Activated T-cell treated with anti-CD3 and anti-CD28 coated beads, Interleukin-2, amount 50 U/mL, for 4 hours (primary cell): Measurements from ENCODE around the gene UBASH3A. TPM values are rescaled to one million over a fixed set of nuclear protein-coding genes. Genes with fewer than 3 reads are reported as not detected.

Experiments used
- ATAC-seq, 2 donors: fragments of 200-7000 bp; cut with Tn5 transposase; one replicate each; pipeline ENCODE4 v1.10.0; 2021
- DNase-seq: peaks from one replicate; pipeline ENCODE4 v3.0.0-alpha.2; 2020
- H3K27me3 Mint-ChIP-seq: one replicate; pipeline ENCODE4 v1.8.0; 2021; ENCODE audit warnings: low read depth, mixed read lengths
- H3K36me3 Mint-ChIP-seq: one replicate; pipeline ENCODE4 v1.8.0; 2022; ENCODE audit warnings: mixed read lengths; ENCODE audit not compliant: insufficient read depth
- H3K4me1 Mint-ChIP-seq: one replicate; pipeline ENCODE4 v1.8.0; 2021; ENCODE audit warnings: low read depth, mixed read lengths
- H3K4me3 Mint-ChIP-seq: one replicate; pipeline ENCODE4 v1.8.0; 2021; ENCODE audit warnings: mild to moderate bottlenecking, moderate library complexity, mixed read lengths
- H3K9me3 Mint-ChIP-seq: one replicate; pipeline ENCODE4 v1.8.0; 2021; ENCODE audit warnings: mixed read lengths
- total RNA-seq, 3 donors: library from RNA; stranded (reverse); gene quantifications; one replicate each; pipeline ENCODE4 v1.2.1, GENCODE V29; 2021

UBASH3A gene, protein sequence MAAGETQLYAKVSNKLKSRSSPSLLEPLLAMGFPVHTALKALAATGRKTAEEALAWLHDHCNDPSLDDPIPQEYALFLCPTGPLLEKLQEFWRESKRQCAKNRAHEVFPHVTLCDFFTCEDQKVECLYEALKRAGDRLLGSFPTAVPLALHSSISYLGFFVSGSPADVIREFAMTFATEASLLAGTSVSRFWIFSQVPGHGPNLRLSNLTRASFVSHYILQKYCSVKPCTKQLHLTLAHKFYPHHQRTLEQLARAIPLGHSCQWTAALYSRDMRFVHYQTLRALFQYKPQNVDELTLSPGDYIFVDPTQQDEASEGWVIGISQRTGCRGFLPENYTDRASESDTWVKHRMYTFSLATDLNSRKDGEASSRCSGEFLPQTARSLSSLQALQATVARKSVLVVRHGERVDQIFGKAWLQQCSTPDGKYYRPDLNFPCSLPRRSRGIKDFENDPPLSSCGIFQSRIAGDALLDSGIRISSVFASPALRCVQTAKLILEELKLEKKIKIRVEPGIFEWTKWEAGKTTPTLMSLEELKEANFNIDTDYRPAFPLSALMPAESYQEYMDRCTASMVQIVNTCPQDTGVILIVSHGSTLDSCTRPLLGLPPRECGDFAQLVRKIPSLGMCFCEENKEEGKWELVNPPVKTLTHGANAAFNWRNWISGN
- total RNA-seq, result 10 to 100 TPM in 2 of 3 donors, 1 to 10 TPM in 1; 8.8 to 13.7 (median 11.3) TPM

DNA sequence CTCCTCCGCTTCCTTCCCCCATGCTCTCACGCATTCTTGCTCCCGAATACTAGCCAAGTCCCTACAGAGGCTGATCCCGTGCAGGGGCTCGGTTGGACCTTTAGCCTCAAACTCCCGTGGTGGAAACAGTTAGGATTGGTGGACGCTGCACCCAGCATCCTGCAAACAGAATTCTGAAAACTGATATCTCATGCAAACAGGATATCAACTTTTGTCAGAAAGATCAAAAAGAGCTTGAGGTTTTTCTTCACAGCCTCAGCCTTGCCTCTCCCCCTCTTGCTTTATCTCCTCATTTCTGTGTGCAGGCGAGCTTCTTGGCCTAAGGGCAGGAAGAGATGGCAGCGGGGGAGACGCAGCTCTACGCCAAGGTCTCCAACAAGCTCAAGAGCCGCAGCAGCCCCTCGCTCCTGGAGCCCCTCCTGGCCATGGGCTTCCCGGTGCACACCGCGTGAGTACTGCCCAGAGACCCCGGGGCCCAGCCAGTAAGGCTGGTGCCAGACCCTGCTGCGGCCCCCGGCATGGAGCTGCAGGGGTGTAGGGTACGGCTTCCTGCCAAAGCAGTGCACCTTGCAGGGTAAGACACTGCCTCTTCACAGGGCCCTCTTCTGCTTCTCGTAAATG is at the start of gene UBASH3A:
TSS of gene UBASH3A (plus strand) at position 292 of the 621 bp plus-strand sequence. CDS start at position 336, 44 bp downstream.
- DNase-seq (no peak), ATAC-seq (peak; percentile 40 to 42)
- peaks cover 13% of the 10 kb centered on the region for H3K36me3 Mint-ChIP-seq
- H3K4me3 Mint-ChIP-seq, result peak within 1 kb of the TSS; percentile 88
- H3K27me3 Mint-ChIP-seq, result no peaks in the 10 kb centered on the region
- peaks cover 9% of the 10 kb centered on the region for H3K9me3 Mint-ChIP-seq
- peaks cover 75% of the 10 kb centered on the region for H3K4me1 Mint-ChIP-seq

DNA sequence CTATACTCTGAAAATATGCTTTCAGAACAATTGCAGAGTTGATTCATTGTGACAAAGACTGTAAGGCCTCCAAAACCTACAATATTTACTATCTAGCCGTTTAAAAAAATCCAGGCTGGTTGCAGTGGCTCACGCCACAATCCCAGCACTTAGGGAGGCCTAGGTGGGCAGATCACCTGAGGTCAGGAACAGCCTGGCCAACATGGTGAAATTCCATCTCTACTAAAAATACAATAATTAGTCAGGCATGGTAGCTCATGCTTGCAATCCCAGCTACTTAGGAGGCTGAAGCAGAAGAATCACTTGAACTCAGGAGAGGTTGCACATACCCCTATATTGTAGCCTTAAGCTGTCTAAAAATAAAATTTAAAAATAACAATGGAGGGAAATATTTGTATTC is 47.7 kb upstream of the UBASH3A start:
- no peaks in the 10 kb centered on the region for H3K36me3 Mint-ChIP-seq
- no peak overlapping the region for H3K4me3 Mint-ChIP-seq
- peaks cover 13% of the 10 kb centered on the region for H3K9me3 Mint-ChIP-seq
- H3K4me1 Mint-ChIP-seq, result no peaks in the 10 kb centered on the region
- ATAC-seq, result no peak
- H3K27me3 Mint-ChIP-seq, result no peaks in the 10 kb centered on the region
- DNase-seq, result no peak

- no peak overlapping the region for H3K4me3 Mint-ChIP-seq
- H3K9me3 Mint-ChIP-seq, result peaks cover 13% of the 10 kb centered on the region
- no peaks in the 10 kb centered on the region for H3K4me1 Mint-ChIP-seq
- DNase-seq (no peak), ATAC-seq (no peak)
- no peaks in the 10 kb centered on the region for H3K36me3 Mint-ChIP-seq
- no peaks in the 10 kb centered on the region for H3K27me3 Mint-ChIP-seq
These were observed 47.1 kb upstream of the UBASH3A start for GRCh38 chr21:42356650-42357049.

DNA sequence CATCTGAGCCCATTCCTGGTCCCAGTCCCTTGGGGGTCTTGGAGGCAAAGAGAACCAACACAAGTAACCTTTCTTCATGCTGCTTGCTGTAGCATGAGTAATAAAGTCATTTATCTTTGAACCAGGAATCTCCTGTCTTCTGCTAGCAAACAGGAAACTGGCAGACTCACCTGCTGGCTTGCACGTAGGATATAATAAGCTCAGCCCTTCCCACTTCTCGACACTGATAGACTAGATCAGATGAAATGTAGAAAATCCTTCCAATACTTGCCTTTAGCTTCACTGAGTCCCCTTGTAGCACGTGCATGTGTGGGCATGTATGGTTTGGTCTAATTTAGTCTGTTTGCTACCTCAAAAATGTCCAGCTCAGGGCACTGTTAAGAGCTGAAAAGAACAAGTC is 46.4 kb upstream of the UBASH3A start:
- Mint-ChIP-seq H3K36me3 (no peaks in the 10 kb centered on the region), H3K4me1 (no peaks in the 10 kb centered on the region), H3K9me3 (peaks cover 13% of the 10 kb centered on the region), H3K27me3 (no peaks in the 10 kb centered on the region), H3K4me3 (no peak overlapping the region)
- DNase-seq (no peak), ATAC-seq (no peak)

GRCh38 chr21:42358261-42358660 is 45.4 kb upstream of the UBASH3A start:
- H3K27me3 Mint-ChIP-seq, result no peaks in the 10 kb centered on the region
- H3K4me3 Mint-ChIP-seq, result no peak overlapping the region
- ATAC-seq, result no peak
- H3K9me3 Mint-ChIP-seq, result peaks cover 13% of the 10 kb centered on the region
- H3K36me3 Mint-ChIP-seq, result no peaks in the 10 kb centered on the region
- no peaks in the 10 kb centered on the region for H3K4me1 Mint-ChIP-seq
- no peak for DNase-seq

- Mint-ChIP-seq H3K9me3 (peaks cover 10% of the 10 kb centered on the region), H3K36me3 (no peaks in the 10 kb centered on the region), H3K4me3 (no peak overlapping the region), H3K4me1 (no peaks in the 10 kb centered on the region), H3K27me3 (no peaks in the 10 kb centered on the region)
- DNase-seq, result no peak
- ATAC-seq, result no peak
These were observed 44.8 kb upstream of the UBASH3A start for GRCh38 chr21:42358937-42359336.

DNA sequence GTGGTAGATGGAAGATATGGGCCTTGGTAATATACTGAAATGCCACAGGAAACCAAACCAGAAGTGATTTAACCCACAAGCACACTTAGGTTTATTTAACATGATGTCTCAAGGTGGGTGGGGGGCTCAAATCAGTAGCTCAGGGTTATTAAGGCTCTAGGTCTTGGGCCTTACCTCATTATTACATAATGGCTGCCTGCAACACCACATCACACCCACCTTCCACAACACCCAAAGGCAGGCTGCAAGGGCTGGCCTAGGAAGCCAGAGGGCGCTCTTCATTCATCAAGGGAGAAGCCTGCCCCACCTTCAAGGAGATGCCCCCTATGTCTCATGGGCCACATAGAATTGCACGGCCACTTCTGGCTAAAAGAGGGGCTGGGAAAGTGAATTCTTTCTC is 43.4 kb upstream of the UBASH3A start:
- no peaks in the 10 kb centered on the region for H3K36me3 Mint-ChIP-seq
- ATAC-seq, result peak; percentile 28 to 43

GRCh38 chr21:42361286-42361685 is 42.4 kb upstream of the UBASH3A start:
- H3K4me1 Mint-ChIP-seq, result no peaks in the 10 kb centered on the region

More for the DNA sequence above, 43.4 kb upstream of the UBASH3A start:
- no peaks in the 10 kb centered on the region for H3K4me1 Mint-ChIP-seq
- no peak for DNase-seq
- H3K27me3 Mint-ChIP-seq, result no peaks in the 10 kb centered on the region
- no peak overlapping the region for H3K4me3 Mint-ChIP-seq
- H3K9me3 Mint-ChIP-seq, result no peaks in the 10 kb centered on the region

DNA sequence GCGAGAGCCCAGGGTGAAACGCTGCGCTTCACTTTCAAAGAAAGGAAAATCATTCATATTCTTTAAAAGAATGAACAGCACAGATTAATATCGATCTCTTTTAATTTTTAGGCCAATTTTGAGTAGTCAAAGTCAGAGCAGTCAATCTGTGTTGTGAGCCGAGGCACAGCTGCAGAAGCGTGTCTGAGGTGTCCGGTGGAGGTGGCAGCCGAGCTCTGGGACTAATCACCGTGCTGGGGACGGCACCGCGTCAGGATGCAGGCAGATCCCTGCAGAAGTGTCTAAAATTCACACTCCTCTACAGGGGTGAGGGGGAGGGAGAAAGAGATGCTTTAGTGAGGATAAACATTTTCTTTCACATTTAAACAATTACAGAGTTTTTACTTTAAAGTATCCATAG is 41.5 kb upstream of the UBASH3A start:
- Mint-ChIP-seq H3K4me3 (no peak overlapping the region), H3K9me3 (no peaks in the 10 kb centered on the region), H3K27me3 (no peaks in the 10 kb centered on the region), H3K36me3 (no peaks in the 10 kb centered on the region), H3K4me1 (no peaks in the 10 kb centered on the region)
- DNase-seq (no peak), ATAC-seq (no peak)

More at GRCh38 chr21:42361286-42361685, 42.4 kb upstream of the UBASH3A start:
- Mint-ChIP-seq H3K36me3 (no peaks in the 10 kb centered on the region), H3K27me3 (no peaks in the 10 kb centered on the region), H3K9me3 (no peaks in the 10 kb centered on the region), H3K4me3 (no peak overlapping the region)
- DNase-seq (no peak), ATAC-seq (no peak)

DNA sequence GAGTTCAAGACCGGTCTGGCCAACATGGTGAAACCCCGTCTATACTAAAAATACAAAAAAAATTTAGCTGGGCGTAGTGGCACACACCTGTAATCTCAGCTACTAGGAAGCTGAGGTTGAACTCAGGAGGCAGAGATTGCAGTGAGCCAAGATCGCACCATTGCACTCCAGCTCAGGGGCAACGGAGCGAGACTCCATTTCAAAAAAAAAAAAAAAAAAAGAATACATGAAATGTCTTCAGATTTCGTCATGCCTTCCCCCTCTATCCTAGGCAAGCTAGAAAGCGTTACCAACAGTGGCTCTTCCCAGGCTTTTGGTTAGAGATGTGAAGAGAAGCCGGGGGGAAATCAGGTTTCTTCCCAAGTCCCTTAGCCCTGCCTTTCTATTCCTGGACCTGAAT is 41.0 kb upstream of the UBASH3A start:
- no peaks in the 10 kb centered on the region for H3K4me1 Mint-ChIP-seq
- no peaks in the 10 kb centered on the region for H3K9me3 Mint-ChIP-seq
- no peaks in the 10 kb centered on the region for H3K36me3 Mint-ChIP-seq
- H3K4me3 Mint-ChIP-seq, result no peak overlapping the region
- DNase-seq (no peak), ATAC-seq (no peak)
- no peaks in the 10 kb centered on the region for H3K27me3 Mint-ChIP-seq

- no peak overlapping the region for H3K4me3 Mint-ChIP-seq
- no peak for DNase-seq
- H3K27me3 Mint-ChIP-seq, result no peaks in the 10 kb centered on the region
- no peaks in the 10 kb centered on the region for H3K9me3 Mint-ChIP-seq
- no peaks in the 10 kb centered on the region for H3K4me1 Mint-ChIP-seq
- H3K36me3 Mint-ChIP-seq, result no peaks in the 10 kb centered on the region
- no peak for ATAC-seq
These were observed 40.4 kb upstream of the UBASH3A start for GRCh38 chr21:42363312-42363711.

GRCh38 chr21:42364304-42364865 is 39.3 kb upstream of the UBASH3A start:
- ATAC-seq (no peak), DNase-seq (no peak)
- no peaks in the 10 kb centered on the region for H3K36me3 Mint-ChIP-seq
- H3K27me3 Mint-ChIP-seq, result no peaks in the 10 kb centered on the region
- H3K4me1 Mint-ChIP-seq, result no peaks in the 10 kb centered on the region
- no peaks in the 10 kb centered on the region for H3K9me3 Mint-ChIP-seq
- no peak overlapping the region for H3K4me3 Mint-ChIP-seq

DNA sequence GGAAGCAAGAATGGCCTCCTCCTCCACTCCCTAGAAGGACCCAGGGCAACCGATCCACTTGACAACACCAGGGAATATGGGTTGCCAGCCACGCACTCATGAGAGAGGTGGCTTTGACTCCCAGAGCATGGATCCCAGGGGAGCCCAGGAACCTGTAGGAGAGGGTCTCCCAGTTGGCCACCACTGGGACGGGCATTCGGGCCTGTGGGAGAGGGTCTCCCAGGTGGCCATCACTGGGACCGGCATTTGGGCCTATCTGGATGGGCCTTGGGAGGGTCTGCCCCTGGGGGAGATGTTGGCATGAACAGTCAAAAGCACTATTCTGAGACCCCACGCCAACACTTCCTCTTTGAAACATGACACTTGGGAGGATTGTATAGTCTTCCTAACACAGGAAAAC is 37.9 kb upstream of the UBASH3A start:
- H3K9me3 Mint-ChIP-seq, result no peaks in the 10 kb centered on the region
- no peaks in the 10 kb centered on the region for H3K36me3 Mint-ChIP-seq
- H3K27me3 Mint-ChIP-seq, result no peaks in the 10 kb centered on the region
- ATAC-seq, result no peak
- no peak overlapping the region for H3K4me3 Mint-ChIP-seq
- H3K4me1 Mint-ChIP-seq, result no peaks in the 10 kb centered on the region
- DNase-seq, result no peak

DNA sequence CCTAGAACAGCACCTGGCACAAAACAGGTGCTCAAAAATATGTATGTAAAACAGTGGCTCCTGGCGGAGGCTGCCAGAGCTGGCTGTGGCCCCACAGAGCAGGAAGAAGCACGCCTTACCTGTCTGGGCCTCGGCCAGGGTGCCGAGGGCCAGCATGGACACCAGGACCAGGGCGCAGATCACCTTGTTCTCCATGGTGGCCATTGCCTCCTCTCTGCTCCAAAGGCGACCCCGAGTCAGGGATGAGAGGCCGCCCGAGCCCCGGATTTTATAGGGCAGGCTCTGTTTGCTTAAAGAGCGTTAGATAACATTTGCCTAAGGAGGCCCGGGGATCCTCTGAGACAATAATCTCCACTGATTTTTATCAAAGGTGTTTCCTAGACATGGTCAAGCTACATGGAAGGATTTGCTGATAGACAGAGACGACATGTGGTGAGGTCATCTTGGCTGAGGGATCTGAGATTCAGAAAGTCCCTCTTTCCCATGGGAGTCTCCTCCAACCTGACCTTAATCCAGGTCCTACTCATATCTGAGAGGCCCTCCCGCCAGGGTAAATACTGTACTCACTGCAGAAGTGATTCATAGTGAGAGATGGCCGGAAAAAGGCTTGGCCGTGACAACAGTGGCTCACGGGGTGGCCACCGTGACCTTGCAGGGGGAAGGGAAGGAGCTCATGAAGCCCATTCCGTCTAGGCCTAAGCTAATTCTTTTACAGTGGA is 37.3 kb upstream of the UBASH3A start, which contains the start of gene TFF1:
TSS of gene TFF1 (minus strand) at position 244 of the 719 bp plus-strand sequence. CDS start at position 204, 40 bp downstream.
- Mint-ChIP-seq H3K36me3 (no peaks in the 10 kb centered on the region), H3K27me3 (no peaks in the 10 kb centered on the region), H3K9me3 (no peaks in the 10 kb centered on the region), H3K4me3 (no peak within 1 kb of the TSS), H3K4me1 (no peaks in the 10 kb centered on the region)
- DNase-seq (no peak), ATAC-seq (no peak)
